HG03520 (cell line): ENCODE results near the gene PAPPA.

Source experiments
- ATAC-seq: cut with Tn5 transposase; IDR thresholded peaks from one replicate; pipeline ENCODE4 v1.9.1; 2021; ENCODE audit warnings: mild to moderate bottlenecking, moderate library complexity; ENCODE audit not compliant: unreplicated experiment

Gene PAPPA

GRCh38 chr9:116404228-116404627 lies 250.6 kb downstream of the PAPPA start:
- ATAC-seq, result no peak

- ATAC-seq, result no peak
Measured at GRCh38 chr9:116405321-116405720, 251.7 kb downstream of the PAPPA start.

GRCh38 chr9:116406469-116406868 lies 252.9 kb downstream of the PAPPA start:
- no peak for ATAC-seq

GRCh38 chr9:116409129-116409528 lies 255.5 kb downstream of the PAPPA start:
- no peak for ATAC-seq

GRCh38 chr9:116409638-116410037 lies 256.0 kb downstream of the PAPPA start:
- no peak for ATAC-seq

- ATAC-seq, result no peak
Measured at GRCh38 chr9:116411506-116411905, 257.9 kb downstream of the PAPPA start.

GRCh38 chr9:116414374-116414773 lies 260.8 kb downstream of the PAPPA start:
- no peak for ATAC-seq

- ATAC-seq, result no peak
Measured at GRCh38 chr9:116416421-116416820, 262.8 kb downstream of the PAPPA start.

- no peak for ATAC-seq
Measured at GRCh38 chr9:116417464-116417863, 263.9 kb downstream of the PAPPA start.

GRCh38 chr9:116419181-116419580 lies 265.6 kb downstream of the PAPPA start:
- ATAC-seq, result no peak

- ATAC-seq, result no peak
Measured at GRCh38 chr9:116420993-116421538, 267.5 kb downstream of the PAPPA start.

- ATAC-seq, result no peak
Measured at GRCh38 chr9:116422119-116422979, 268.8 kb downstream of the PAPPA start.

- no peak for ATAC-seq
Measured at GRCh38 chr9:116423149-116423548, 269.6 kb downstream of the PAPPA start.

- ATAC-seq, result no peak
Measured at GRCh38 chr9:116425244-116425643, 271.7 kb downstream of the PAPPA start.

- no peak for ATAC-seq
Measured at GRCh38 chr9:116430849-116431248, 277.3 kb downstream of the PAPPA start.

GRCh38 chr9:116432051-116432450 lies 278.5 kb downstream of the PAPPA start:
- no peak for ATAC-seq

- no peak for ATAC-seq
Measured at GRCh38 chr9:116434314-116434713, 280.7 kb downstream of the PAPPA start.

- ATAC-seq, result no peak
Measured at GRCh38 chr9:116435706-116436105, 282.1 kb downstream of the PAPPA start.

- no peak for ATAC-seq
Measured at GRCh38 chr9:116436121-116436520, 282.5 kb downstream of the PAPPA start.

GRCh38 chr9:116437411-116438370 lies 284.1 kb downstream of the PAPPA start:
- no peak for ATAC-seq

- ATAC-seq, result no peak
Measured at GRCh38 chr9:116442528-116442927, 288.9 kb downstream of the PAPPA start.
